Right lobe of liver (tissue), 6 donors: Measurements from ENCODE around the gene ELANE. TPM values are rescaled to one million over a fixed set of nuclear protein-coding genes. Genes with fewer than 3 reads are reported as not detected.

Experiments used
- ATAC-seq, 4 donors: fragments of 200-7000 bp; cut with Tn5 transposase; one replicate each; pipeline ENCODE4 v1.9.1; 2020; ENCODE audit warnings: mild to moderate bottlenecking in 4 of 4, moderate library complexity in 4 of 4
- DNase-seq, 3 donors: peaks; one replicate each; pipeline ENCODE4 v3.0.0-alpha.2; 2020
- H3K27ac ChIP-seq, 3 donors: fragments of 200-600 bp; one replicate each; pipeline ENCODE4 v1.8.0; 2022
- H3K27me3 ChIP-seq, 2 donors: fragments of 200-600 bp; one replicate each; pipeline ENCODE4 v1.8.0; 2022
- H3K36me3 ChIP-seq, 4 donors: fragments of 200-600 bp; sonication (generic) in 1 of 4; one replicate each; pipeline versions ENCODE4 v1.5.1 to v1.8.0; 2017 to 2022; ENCODE audit warnings: control low read depth in 1 of 4
- H3K4me1 ChIP-seq, 4 donors: fragments of 200-600 bp; sonication (generic) in 1 of 4; one replicate each; pipeline versions ENCODE4 v1.5.1 to v1.8.0; 2017 to 2022; ENCODE audit warnings: control low read depth in 1 of 4
- H3K4me3 ChIP-seq, 3 donors: fragments of 200-600 bp; one replicate each; pipeline ENCODE4 v1.8.0; 2022
- H3K9me3 ChIP-seq, 4 donors: fragments of 200-600 bp; sonication (generic) in 1 of 4; one replicate each; pipeline versions ENCODE4 v1.5.1 to v1.8.0; 2017 to 2022; ENCODE audit warnings: control low read depth in 1 of 4
- CTCF ChIP-seq, 4 donors: fragments of 200-600 bp in 3 of 4; fragments of 450-650 bp in 1 of 4; IDR thresholded peaks; one replicate each; pipeline versions ENCODE4 v1.5.1 to v1.8.0; 2016 to 2022; ENCODE audit warnings: antibody characterized with exemption in 4 of 4, mild to moderate bottlenecking in 2 of 4
- POLR2A ChIP-seq: fragments of 450-650 bp; IDR thresholded peaks from one replicate; pipeline ENCODE4 v1.6.1; 2017; ENCODE audit warnings: antibody characterized with exemption, mild to moderate bottlenecking
- WGBS: methylation state at CpG from one replicate; pipeline ENCODE4 v1.1.6; 2018; ENCODE audit warnings: low coverage, low lambda C conversion rate; ENCODE audit not compliant: insufficient coverage; ENCODE audit errors: missing lambda C conversion rate; 5-methylcytosine and 5-hydroxymethylcytosine counted together
- intact Hi-C, 2 donors: fragments of 100-400 bp; cut with DNase I; formaldehyde crosslinking; loops; one replicate each; pipeline versions ENCODE4 v1.11.2 to v1.14.1; 2022
- total RNA-seq, 6 experiments: library from RNA; depleted of rRNA in 2 of 6; stranded (reverse); fragments of >200 nt in 2 of 6; fragmentation: NEBNext Ultra II Directional in 3 of 6; extraction: Animal tissue kit (Norgen Biotek cat#: 25700) in 3 of 6; gene quantifications; one replicate each; pipeline versions ENCODE4 v1.1.0 to v1.2.4, GENCODE V29; 2016 to 2023
- donor health status: DM: no; HTN: yes; CAD: no.
- donor health status: DM: no; HTN: no; CAD: no.
- donor health status: DM: no; HTN: no; CAD: no.
- donor health status: DM: no; HTN: yes; CAD: no.
- donor health status: DM: no; HTN: yes; CAD: no.

Gene ELANE
- total RNA-seq, 6 experiments from 2014 or later = 0.59 to 4.2 (median 3.3) TPM; not detected in 3

- TF ChIP-seq POLR2A (no peak), CTCF (IDR thresholded peaks at IDR 0.05) (no peak)
- DNase-seq = peak in 2 of 3 donors; percentile 65 to 73
- H3K4me1 ChIP-seq = no peaks in the 10 kb centered on the region
- intact Hi-C loops = loop anchor here (5.0 to 10.0 kb wide), 2 partner anchors 55 to 98 kb away; partner anchors contain the start of gene KISS1R (in 1 of the 2)
- peak; percentile 20 to 43 (median 32) for ATAC-seq
- H3K27me3 ChIP-seq = no peaks in the 10 kb centered on the region
- H3K36me3 ChIP-seq = peaks cover 0 to 1% (median 0%) of the 10 kb centered on the region in 4 donors
- no peak overlapping the region for H3K4me3 ChIP-seq
- H3K27ac ChIP-seq = no peak overlapping the region
- WGBS = 5% methylated on average over 17 of the region's 48 CpGs
- no peaks in the 10 kb centered on the region for H3K9me3 ChIP-seq
Observed at GRCh38 chr19:862581-863314, 10.6 kb downstream of the ELANE start.

GRCh38 chr19:863315-863620 is 11.2 kb downstream of the ELANE start:
- Histone ChIP-seq H3K4me1 (no peaks in the 10 kb centered on the region), H3K36me3 (peaks cover 0 to 6% (median 0%) of the 10 kb centered on the region in 4 donors), H3K27me3 (no peaks in the 10 kb centered on the region), H3K9me3 (no peaks in the 10 kb centered on the region), H3K4me3 (no peak overlapping the region), H3K27ac (no peak overlapping the region)
- no peak for DNase-seq
- no peak for TF ChIP-seq CTCF (IDR thresholded peaks at IDR 0.05)
- TF ChIP-seq POLR2A = no peak
- ATAC-seq = no peak
- 59% methylated on average over 7 of the region's 7 CpGs for WGBS
- intact Hi-C loops = loop anchor here (5.0 to 10.0 kb wide), 2 partner anchors 54 to 98 kb away; partner anchors contain the start of gene KISS1R (in 1 of the 2)

- Histone ChIP-seq H3K9me3 (no peaks in the 10 kb centered on the region), H3K27ac (no peak overlapping the region), H3K27me3 (no peaks in the 10 kb centered on the region), H3K4me1 (no peaks in the 10 kb centered on the region), H3K4me3 (no peak overlapping the region), H3K36me3 (peaks cover 0 to 18% (median 2%) of the 10 kb centered on the region in 4 donors)
- DNase-seq (peak in 1 of 3 donors; percentile 23), ATAC-seq (no peak)
- no peak for TF ChIP-seq POLR2A
- no peak for TF ChIP-seq CTCF (IDR thresholded peaks at IDR 0.05)
- WGBS = 87% methylated on average over 29 of the region's 38 CpGs
- intact Hi-C loops = loop anchor here in 1 of 2 donors (5.0 to 10.0 kb wide), 2 partner anchors 50 to 102 kb away; partner anchors contain the start of gene KISS1R
Observed at GRCh38 chr19:866769-867300, 14.7 kb downstream of the ELANE start.

- Histone ChIP-seq H3K36me3 (peaks cover 0 to 18% (median 2%) of the 10 kb centered on the region in 4 donors), H3K9me3 (no peaks in the 10 kb centered on the region), H3K4me1 (no peaks in the 10 kb centered on the region), H3K27me3 (no peaks in the 10 kb centered on the region), H3K4me3 (no peak overlapping the region), H3K27ac (no peak overlapping the region)
- TF ChIP-seq CTCF (IDR thresholded peaks at IDR 0.05) (no peak), POLR2A (no peak)
- peak in 1 of 3 donors; percentile 45 for DNase-seq
- no peak for ATAC-seq
- intact Hi-C loops = loop anchor here in 1 of 2 donors (5.0 to 10.0 kb wide), 2 partner anchors 50 to 103 kb away; partner anchors contain the start of gene KISS1R
- 20% methylated on average over 1 of the region's 16 CpGs for WGBS
Observed at GRCh38 chr19:867301-867793, 15.2 kb downstream of the ELANE start.
